Measurements from ENCODE around the gene ADCY7. TPM values are rescaled to one million over a fixed set of nuclear protein-coding genes. Genes with fewer than 3 reads are reported as not detected.

ADCY7 gene
- total RNA-seq (2022; extraction: Qiagen RNA extraction), result 10.4 to 22.1 TPM (median 18.0 TPM) in 5 replicates

DNA sequence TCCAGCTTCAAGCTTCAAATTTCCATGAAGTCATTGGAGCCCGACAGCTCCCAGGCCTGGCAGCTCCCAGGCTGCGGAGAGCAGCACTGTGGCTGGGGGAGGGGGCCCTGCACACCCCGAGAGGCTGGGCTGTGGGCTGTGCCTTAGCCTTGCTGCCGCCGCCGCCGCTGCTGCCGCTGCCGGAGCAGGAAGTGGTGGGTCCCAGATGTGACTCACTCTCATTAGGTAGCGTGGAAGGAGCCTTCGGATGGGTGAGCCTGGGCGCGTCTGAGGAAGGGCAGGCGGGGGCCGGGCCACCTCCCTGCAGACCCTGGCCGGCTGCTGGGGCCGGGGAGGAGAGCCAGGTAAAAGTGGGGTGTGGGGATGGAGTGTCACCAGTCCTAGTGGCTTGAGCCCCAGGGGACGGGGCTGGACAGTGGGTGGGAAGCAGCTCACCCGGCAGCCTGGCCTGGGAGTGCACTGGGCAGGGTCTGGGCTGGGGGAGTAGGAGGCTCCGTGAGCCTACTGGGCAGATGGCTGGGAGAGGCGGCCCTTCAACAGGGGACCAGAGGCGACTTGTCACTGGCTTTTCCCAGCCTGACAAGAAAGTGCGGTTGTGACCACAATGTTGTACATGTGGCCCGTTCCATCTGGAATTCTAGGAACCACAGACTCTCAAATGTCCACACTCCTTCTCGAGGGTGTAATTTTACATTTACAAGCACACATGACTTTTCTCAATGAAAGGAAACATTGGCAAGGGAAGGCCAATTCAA lies at the start of gene ADCY7:
TSS of gene ADCY7 (plus strand) at position 215 of the 755 bp plus-strand sequence. CDS start 21,629 bp downstream, outside the sequence.

Other genes with a start within 250 kb of the ADCY7 start
- 17.7 to 20.1 TPM (median 18.5 TPM) in 5 replicates for gene CNEP1R1, start 241.3 kb upstream of the ADCY7 start, total RNA-seq (2022; extraction: Qiagen RNA extraction)
- 13.5 to 15.9 TPM (median 13.9 TPM) in 5 replicates for gene HEATR3, start 200.6 kb upstream of the ADCY7 start, total RNA-seq (2022; extraction: Qiagen RNA extraction)
- gene TENT4B, start 113.2 kb upstream of the ADCY7 start, total RNA-seq (2022; extraction: Qiagen RNA extraction), result 9.9 to 11.8 TPM (median 11.5 TPM) in 5 replicates
- 51.1 to 70.3 TPM (median 59.3 TPM) in 5 replicates for gene BRD7, start 102.4 kb downstream of the ADCY7 start, total RNA-seq (2022; extraction: Qiagen RNA extraction)